Measurements from ENCODE around the gene GDF15. TPM values are rescaled to one million over a fixed set of nuclear protein-coding genes. Genes with fewer than 3 reads are reported as not detected.
A peak's percentile ranks its signal among the peaks of the same experiment; 100 is the strongest.

Gene GDF15
- total RNA-seq, 2 experiments from 2014 or later = 0.34 to 0.75 TPM

DNA sequence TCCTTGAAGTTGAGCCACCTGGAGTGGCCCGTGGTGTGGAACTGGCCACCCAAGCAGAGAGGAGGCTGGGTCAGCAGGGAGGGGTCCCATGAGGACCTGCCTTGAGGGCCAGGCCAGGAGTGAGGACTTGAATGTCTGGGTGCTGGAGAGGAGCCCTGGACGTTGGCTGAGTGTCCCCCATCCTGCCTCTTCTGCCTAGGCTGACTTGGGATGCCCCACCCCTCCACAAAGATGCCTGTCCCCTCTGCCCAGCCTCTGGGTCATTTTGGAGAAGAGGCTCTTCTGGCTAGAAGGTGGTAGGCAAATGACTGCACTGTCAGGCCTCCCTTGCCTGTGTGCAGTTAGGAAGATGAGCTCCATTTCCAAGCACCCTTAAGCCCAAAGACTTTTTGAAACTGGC, 35.0 kb downstream of the GDF15 start:
- Mint-ChIP-seq H3K4me3 (peak overlapping the region; percentile 99), H3K4me1 (peaks cover 60% of the 10 kb centered on the region), H3K9me3 (no peaks in the 10 kb centered on the region), H3K27ac (peak overlapping the region; percentile 90), H3K36me3 (peaks cover 14% of the 10 kb centered on the region), H3K27me3 (no peaks in the 10 kb centered on the region)
- DNase-seq (no peak), ATAC-seq (ENCODE audit: low read depth) (no peak)
- POLR2A ChIA-PET = interaction anchor here (1.0 to 2.7 kb wide), 5 partner anchors 8 to 498 kb away, joined by 3 to 15 read pairs (median 5); partner anchors contain the start of genes COPE, DDX49, JUND and KXD1

GRCh38 chr19:18421371-18421959, 35.5 kb downstream of the GDF15 start:
- Mint-ChIP-seq H3K27me3 (no peaks in the 10 kb centered on the region), H3K27ac (peak overlapping the region; percentile 90), H3K4me3 (peak overlapping the region; percentile 99), H3K36me3 (peaks cover 14% of the 10 kb centered on the region), H3K4me1 (peaks cover 58% of the 10 kb centered on the region), H3K9me3 (no peaks in the 10 kb centered on the region)
- POLR2A ChIA-PET = interaction anchor here (1.3 to 2.7 kb wide), 3 partner anchors 8 to 498 kb away, joined by 5 to 15 read pairs (median 8); partner anchors contain the start of genes COPE, DDX49 and JUND
- ATAC-seq (ENCODE audit: low read depth) = no peak
- no peak for DNase-seq

DNA sequence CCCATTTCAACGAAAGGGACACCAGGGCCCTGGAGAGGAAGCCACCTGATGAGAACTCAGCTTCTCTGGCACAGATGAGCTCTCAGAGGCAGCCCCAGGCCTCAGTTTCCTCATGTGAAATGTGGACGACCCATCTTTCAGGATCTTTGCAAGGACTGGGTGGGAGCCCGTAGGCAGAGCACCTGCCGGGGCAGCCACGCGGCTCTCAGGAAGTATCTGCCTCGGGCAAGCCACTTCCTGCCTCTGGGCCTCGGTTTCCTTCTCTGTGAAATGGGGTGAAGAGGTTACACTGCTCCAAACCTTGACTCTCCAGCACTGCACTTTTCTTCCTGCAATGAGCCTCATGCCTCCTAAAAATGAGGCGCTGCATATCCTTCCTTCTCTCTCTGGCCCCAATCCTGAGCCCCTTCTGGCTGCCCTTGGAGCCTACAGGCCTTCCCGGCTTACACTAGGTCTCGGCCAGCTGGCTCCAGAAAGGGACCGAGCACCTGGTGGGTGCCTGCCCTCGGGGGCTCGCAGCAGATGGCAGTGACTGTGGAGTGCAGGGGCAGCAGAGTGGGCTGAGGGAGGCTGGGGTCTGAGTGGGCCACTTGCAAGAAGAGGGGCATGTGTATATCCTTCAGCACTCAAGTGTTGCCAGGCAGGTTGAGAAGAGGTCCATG, 36.7 kb downstream of the GDF15 start:
- ATAC-seq (ENCODE audit: low read depth) (no peak), DNase-seq (peak; percentile 52)
- H3K27me3 Mint-ChIP-seq = no peaks in the 10 kb centered on the region
- peak overlapping the region; percentile 78 for H3K27ac Mint-ChIP-seq
- POLR2A ChIA-PET = interaction anchor here (2.7 kb wide), 1 partner anchor 142 kb away, joined by 15 read pairs; the partner anchor contains the start of gene JUND
- no peaks in the 10 kb centered on the region for H3K9me3 Mint-ChIP-seq
- H3K4me1 Mint-ChIP-seq = peaks cover 51% of the 10 kb centered on the region
- peaks cover 14% of the 10 kb centered on the region for H3K36me3 Mint-ChIP-seq
- peak overlapping the region; percentile 99 for H3K4me3 Mint-ChIP-seq

GRCh38 chr19:18423258-18424020, 37.5 kb downstream of the GDF15 start:
- DNase-seq = peak; percentile 26
- Mint-ChIP-seq H3K27ac (peak overlapping the region; percentile 78), H3K4me1 (peaks cover 46% of the 10 kb centered on the region), H3K27me3 (no peaks in the 10 kb centered on the region), H3K4me3 (peak overlapping the region; percentile 99), H3K9me3 (no peaks in the 10 kb centered on the region), H3K36me3 (peaks cover 14% of the 10 kb centered on the region)
- ATAC-seq (ENCODE audit: low read depth) = no peak
- POLR2A ChIA-PET = interaction anchor here (0.9 to 2.7 kb wide), 3 partner anchors 12 to 143 kb away, joined by 3 to 15 read pairs (median 4); partner anchors contain the start of gene JUND

GRCh38 chr19:18424122-18424889, 38.3 kb downstream of the GDF15 start:
- Mint-ChIP-seq H3K4me3 (no peak overlapping the region), H3K27ac (no peak overlapping the region), H3K4me1 (peaks cover 40% of the 10 kb centered on the region), H3K9me3 (no peaks in the 10 kb centered on the region), H3K27me3 (no peaks in the 10 kb centered on the region), H3K36me3 (peaks cover 14% of the 10 kb centered on the region)
- ATAC-seq (ENCODE audit: low read depth) (no peak), DNase-seq (peak; percentile 28)
- POLR2A ChIA-PET = interaction anchor here (0.9 to 1.0 kb wide), 2 partner anchors 11 to 144 kb away, joined by 3 to 4 read pairs; no protein-coding TSS in a partner anchor

- no peak overlapping the region for H3K4me3 Mint-ChIP-seq
- H3K4me1 Mint-ChIP-seq = peaks cover 42% of the 10 kb centered on the region
- H3K9me3 Mint-ChIP-seq = no peaks in the 10 kb centered on the region
- ATAC-seq (ENCODE audit: low read depth) (no peak), DNase-seq (peak; percentile 33)
- H3K27me3 Mint-ChIP-seq = no peaks in the 10 kb centered on the region
- peak overlapping the region; percentile 38 for H3K27ac Mint-ChIP-seq
- H3K36me3 Mint-ChIP-seq = peaks cover 14% of the 10 kb centered on the region
- POLR2A ChIA-PET = interaction anchor here (0.7 to 1.2 kb wide), 2 partner anchors 12 to 143 kb away, joined by 3 to 4 read pairs; partner anchors contain the start of gene JUND
These were observed 39.0 kb downstream of the GDF15 start for GRCh38 chr19:18424890-18425514.

- H3K27ac Mint-ChIP-seq = peak overlapping the region; percentile 72
- H3K36me3 Mint-ChIP-seq = peaks cover 11% of the 10 kb centered on the region
- H3K4me1 Mint-ChIP-seq = peaks cover 39% of the 10 kb centered on the region
- no peaks in the 10 kb centered on the region for H3K27me3 Mint-ChIP-seq
- ATAC-seq (ENCODE audit: low read depth) = no peak
- no peak overlapping the region for H3K4me3 Mint-ChIP-seq
- POLR2A ChIA-PET = interaction anchor here (0.7 to 1.2 kb wide), 3 partner anchors 11 to 144 kb away, joined by 3 to 4 read pairs (median 3); partner anchors contain the start of gene JUND
- H3K9me3 Mint-ChIP-seq = no peaks in the 10 kb centered on the region
- DNase-seq = no peak
These were observed 39.8 kb downstream of the GDF15 start for GRCh38 chr19:18425515-18426415.

GRCh38 chr19:18426416-18426767, 40.4 kb downstream of the GDF15 start:
- Mint-ChIP-seq H3K4me1 (peaks cover 34% of the 10 kb centered on the region), H3K27ac (no peak overlapping the region), H3K27me3 (no peaks in the 10 kb centered on the region), H3K36me3 (peaks cover 11% of the 10 kb centered on the region), H3K9me3 (no peaks in the 10 kb centered on the region), H3K4me3 (no peak overlapping the region)
- ATAC-seq (ENCODE audit: low read depth) (no peak), DNase-seq (no peak)
- POLR2A ChIA-PET = interaction anchor here (1.1 to 1.2 kb wide), 2 partner anchors 11 to 145 kb away, joined by 3 to 4 read pairs; partner anchors contain the start of gene JUND

- POLR2A ChIA-PET = no interaction called here
- Mint-ChIP-seq H3K4me3 (no peak overlapping the region), H3K9me3 (no peaks in the 10 kb centered on the region), H3K4me1 (peaks cover 29% of the 10 kb centered on the region), H3K36me3 (peaks cover 12% of the 10 kb centered on the region), H3K27ac (no peak overlapping the region), H3K27me3 (no peaks in the 10 kb centered on the region)
- ATAC-seq (ENCODE audit: low read depth) = no peak
- no peak for DNase-seq
These were observed 41.3 kb downstream of the GDF15 start for GRCh38 chr19:18427080-18427742.

DNA sequence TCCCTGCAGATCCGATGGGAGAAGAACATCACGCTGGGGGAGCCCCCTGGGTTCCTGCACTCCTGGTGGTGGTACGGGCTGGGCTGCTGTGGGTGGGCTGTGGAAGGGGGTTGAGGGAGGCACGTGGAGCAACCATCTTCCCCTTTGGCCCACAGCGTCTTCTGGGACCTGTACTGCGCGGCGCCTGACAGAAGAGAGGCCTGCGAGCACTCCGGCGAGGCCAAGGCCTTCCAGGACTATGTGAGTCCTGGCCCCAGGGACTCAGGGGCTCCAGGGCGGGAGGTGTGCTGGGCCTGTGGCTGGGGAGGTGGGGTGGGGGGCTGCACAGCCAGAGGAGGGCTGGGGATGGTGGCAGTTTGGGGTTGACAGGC, 41.8 kb downstream of the GDF15 start:
- no peaks in the 10 kb centered on the region for H3K9me3 Mint-ChIP-seq
- H3K4me1 Mint-ChIP-seq = peaks cover 25% of the 10 kb centered on the region
- no peaks in the 10 kb centered on the region for H3K27me3 Mint-ChIP-seq
- no peak overlapping the region for H3K27ac Mint-ChIP-seq
- H3K4me3 Mint-ChIP-seq = no peak overlapping the region
- ATAC-seq (ENCODE audit: low read depth) (no peak), DNase-seq (no peak)
- POLR2A ChIA-PET = no interaction called here
- peaks cover 10% of the 10 kb centered on the region for H3K36me3 Mint-ChIP-seq

- no peaks in the 10 kb centered on the region for H3K27me3 Mint-ChIP-seq
- H3K27ac Mint-ChIP-seq = peak overlapping the region; percentile 69
- POLR2A ChIA-PET = interaction anchor here (0.6 to 1.8 kb wide), 9 partner anchors 8 to 224 kb away, joined by 3 to 29 read pairs (median 5); partner anchors contain the start of genes ELL, JUND, RAB3A and SSBP4
- no peaks in the 10 kb centered on the region for H3K9me3 Mint-ChIP-seq
- no peak for ATAC-seq (ENCODE audit: low read depth)
- peak; percentile 50 for DNase-seq
- H3K4me1 Mint-ChIP-seq = peaks cover 20% of the 10 kb centered on the region
- no peak overlapping the region for H3K4me3 Mint-ChIP-seq
- H3K36me3 Mint-ChIP-seq = peaks cover 4% of the 10 kb centered on the region
These were observed 42.3 kb downstream of the GDF15 start for GRCh38 chr19:18428173-18428786.

Measured in activated naive CD8-positive, alpha-beta T cell treated with anti-CD3 and anti-CD28 coated beads, Interleukin-2, amount 10 ng/mL, durations not matched to agents 7 days and 5 days (primary cell).